Pancreas (tissue), 10 donors: ENCODE measurements around the gene PIM3. TPM values are rescaled to one million over a fixed set of nuclear protein-coding genes. Genes with fewer than 3 reads are reported as not detected.
"Not testable (repeated sequence)": the region's sequence is repeated elsewhere in the genome, so short reads cannot be mapped to it uniquely, and the experiment has no call there.

Source experiments
- ATAC-seq, 4 donors: fragments of 200-7000 bp; cut with Tn5 transposase; one replicate each; pipeline versions ENCODE4 v1.8.0 to v1.9.1; 2020; ENCODE audit warnings: mild to moderate bottlenecking in 4 of 4, moderate library complexity in 4 of 4
- DNase-seq, 6 donors: peaks; one replicate each; pipeline ENCODE4 v3.0.0-alpha.2; 2020
- FAIRE-seq: peaks from 2 replicates; lab custom pipeline; 2012; peaks lifted over from hg19 to GRCh38; lab: Jason Lieb, UNC
- H3K27ac ChIP-seq, 4 donors: fragments of 200-600 bp; sonication (generic); 1 replicate in 3 of 4; 2 replicates in 1 of 4; pipeline versions ENCODE4 v1.5.0 to v1.8.0; 2020
- H3K27me3 ChIP-seq, 4 donors: fragments of 200-600 bp; one replicate each; pipeline ENCODE4 v1.8.0; 2021
- H3K36me3 ChIP-seq, 3 donors: fragments of 200-600 bp; sonication (generic) in 1 of 3; one replicate each; pipeline versions ENCODE4 v1.5.0 to v1.8.0; 2020 to 2021
- H3K4me1 ChIP-seq, 3 donors: fragments of 200-600 bp; one replicate each; pipeline ENCODE4 v1.8.0; 2021
- H3K4me3 ChIP-seq, 4 donors: fragments of 200-600 bp; sonication (generic) in 2 of 4; one replicate each; pipeline versions ENCODE4 v1.5.0 to v1.8.0; 2020 to 2021
- H3K9me3 ChIP-seq, 4 donors: fragments of 200-600 bp; one replicate each; pipeline ENCODE4 v1.8.0; 2021
- CTCF ChIP-seq, 4 donors: fragments of 200-600 bp; sonication (generic) in 3 of 4; IDR thresholded peaks; one replicate each; pipeline versions ENCODE4 v1.5.0 to v1.8.0; 2021; ENCODE audit warnings: antibody characterized with exemption in 4 of 4
- WGBS, 2 donors: extraction: QIAGEN DNeasy Blood & Tissue Kit; methylation state at CpG; one replicate each; pipeline ENCODE4 v1.1.7; 2013; 5-methylcytosine and 5-hydroxymethylcytosine counted together
- intact Hi-C, 3 donors: fragments of 100-400 bp; cut with DNase I; formaldehyde crosslinking; loops; one replicate each; pipeline versions ENCODE4 v1.11.1 to v1.14.2; 2022
- polyA plus RNA-seq, 2 donors: library from polyadenylated mRNA; stranded (reverse); fragments of 200-250 nt; gene quantifications; one replicate each; pipeline ENCODE4 v1.2.3, GENCODE V29; 2013
- total RNA-seq, 6 donors: library from RNA; stranded (reverse); fragmentation: NEBNext Ultra II Directional in 4 of 6; extraction: Animal tissue kit (Norgen Biotek cat#: 25700) in 4 of 6; gene quantifications; one replicate each; pipeline versions ENCODE4 v1.2.1 to v1.2.4, GENCODE V29; 2021 to 2023
- donor health status: healthy with polysubstance abuse.
- donor health status: DM: no; HTN: no; CAD: no; lungs with moderate emphysema.
- donor health status: DM: no; HTN: no; CAD: no.
- donor health status: control.
- donor health status: control.
- donor health status: Bipolar disorder and iron deficiency.
- donor health status: DM: yes; HTN: yes; CAD: no.
- donor health status: DM: no; HTN: no; CAD: no.
- donor health status: DM: no; HTN: no; CAD: no.
- donor health status: DM: yes; HTN: yes; CAD: no.

PIM3 gene
- total and polyA plus RNA-seq, 8 donors = 25.8 to 90.1 (median 39.9) TPM

GRCh38 chr22:49976439-49977175, 16.0 kb downstream of the PIM3 start:
- H3K4me1 ChIP-seq = peaks cover 0 to 4% (median 0%) of the 10 kb centered on the region in 3 donors
- no peak for FAIRE-seq
- no peak overlapping the region for H3K27ac ChIP-seq
- H3K27me3 ChIP-seq = no peaks in the 10 kb centered on the region
- intact Hi-C loops = no loop called here
- no peak overlapping the region for H3K4me3 ChIP-seq
- no peaks in the 10 kb centered on the region for H3K9me3 ChIP-seq
- no peak for ATAC-seq
- TF ChIP-seq CTCF (IDR thresholded peaks at IDR 0.05) = no peak
- 76 to 77% methylated on average over 15 of the region's 15 CpGs for whole genome bisulfite sequencing, 2 donors
- no peak for DNase-seq
- H3K36me3 ChIP-seq = no peaks in the 10 kb centered on the region

GRCh38 chr22:49977578-49977977, 17.0 kb downstream of the PIM3 start:
- no peak for TF ChIP-seq CTCF (IDR thresholded peaks at IDR 0.05)
- WGBS, 2 donors = 89 to 95% methylated on average over 14 of the region's 14 CpGs

GRCh38 chr22:49979587-49980264, 19.2 kb downstream of the PIM3 start:
- ATAC-seq = peak; percentile 53 to 79 (median 68)

More at GRCh38 chr22:49977578-49977977, 17.0 kb downstream of the PIM3 start:
- no peaks in the 10 kb centered on the region for H3K27me3 ChIP-seq
- FAIRE-seq (no peak), DNase-seq (no peak), ATAC-seq (no peak)
- no peak overlapping the region for H3K27ac ChIP-seq
- intact Hi-C loops = no loop called here
- no peaks in the 10 kb centered on the region for H3K36me3 ChIP-seq
- H3K4me1 ChIP-seq = no peaks in the 10 kb centered on the region
- H3K4me3 ChIP-seq = no peak overlapping the region
- no peaks in the 10 kb centered on the region for H3K9me3 ChIP-seq

GRCh38 chr22:49981799-49982198, 21.2 kb downstream of the PIM3 start:
- H3K27me3 ChIP-seq, H3K36me3 ChIP-seq, H3K9me3 ChIP-seq, H3K4me1 ChIP-seq, intact Hi-C loops, H3K4me3 ChIP-seq, DNase-seq, ATAC-seq, H3K27ac ChIP-seq, FAIRE-seq: not testable (repeated sequence)
- 95 to 96% methylated on average over 7 of the region's 7 CpGs for WGBS, 2 donors

More at GRCh38 chr22:49979587-49980264, 19.2 kb downstream of the PIM3 start:
- Histone ChIP-seq H3K9me3 (no peaks in the 10 kb centered on the region), H3K27ac (no peak overlapping the region), H3K27me3 (peaks cover 0 to 6% (median 0%) of the 10 kb centered on the region in 4 donors), H3K4me1 (peaks cover 0 to 6% (median 3%) of the 10 kb centered on the region in 3 donors), H3K36me3 (no peaks in the 10 kb centered on the region), H3K4me3 (no peak overlapping the region)
- DNase-seq (peak in 3 of 6 donors; percentile 24 to 39 (median 33)), FAIRE-seq (no peak)
- 51 to 56% methylated on average over 7 of the region's 7 CpGs for WGBS, 2 donors
- intact Hi-C loops = no loop called here
- TF ChIP-seq CTCF (IDR thresholded peaks at IDR 0.05) = peak; percentile 17 to 48 (median 43)

GRCh38 chr22:49983148-49984042, 22.8 kb downstream of the PIM3 start:
- intact Hi-C loops = no loop called here

More at GRCh38 chr22:49983148-49984042, 22.8 kb downstream of the PIM3 start:
- Histone ChIP-seq H3K4me3 (peak overlapping the region in 2 of 4 donors; percentile 13 to 33), H3K36me3 (no peaks in the 10 kb centered on the region), H3K27ac (no peak overlapping the region), H3K27me3 (peaks cover 0 to 6% (median 0%) of the 10 kb centered on the region in 4 donors), H3K4me1 (peaks cover 0 to 6% (median 3%) of the 10 kb centered on the region in 3 donors), H3K9me3 (no peaks in the 10 kb centered on the region)
- no peak for FAIRE-seq
- WGBS, 2 donors = 14 to 19% methylated on average over 53 to 90 of the region's 90 CpGs
- peak in 3 of 4 donors; percentile 9 to 26 (median 16) for TF ChIP-seq CTCF (IDR thresholded peaks at IDR 0.05)
- DNase-seq = peak in 4 of 6 donors; percentile 18 to 70 (median 56)
- ATAC-seq = peak; percentile 35 to 75 (median 57)
